ENCODE results near the gene PSMG4.

Gene PSMG4

GRCh38 chr6:3226481-3227362 is 32.0 kb upstream of the PSMG4 start:
- TF ChIP-seq, protein P1, sequence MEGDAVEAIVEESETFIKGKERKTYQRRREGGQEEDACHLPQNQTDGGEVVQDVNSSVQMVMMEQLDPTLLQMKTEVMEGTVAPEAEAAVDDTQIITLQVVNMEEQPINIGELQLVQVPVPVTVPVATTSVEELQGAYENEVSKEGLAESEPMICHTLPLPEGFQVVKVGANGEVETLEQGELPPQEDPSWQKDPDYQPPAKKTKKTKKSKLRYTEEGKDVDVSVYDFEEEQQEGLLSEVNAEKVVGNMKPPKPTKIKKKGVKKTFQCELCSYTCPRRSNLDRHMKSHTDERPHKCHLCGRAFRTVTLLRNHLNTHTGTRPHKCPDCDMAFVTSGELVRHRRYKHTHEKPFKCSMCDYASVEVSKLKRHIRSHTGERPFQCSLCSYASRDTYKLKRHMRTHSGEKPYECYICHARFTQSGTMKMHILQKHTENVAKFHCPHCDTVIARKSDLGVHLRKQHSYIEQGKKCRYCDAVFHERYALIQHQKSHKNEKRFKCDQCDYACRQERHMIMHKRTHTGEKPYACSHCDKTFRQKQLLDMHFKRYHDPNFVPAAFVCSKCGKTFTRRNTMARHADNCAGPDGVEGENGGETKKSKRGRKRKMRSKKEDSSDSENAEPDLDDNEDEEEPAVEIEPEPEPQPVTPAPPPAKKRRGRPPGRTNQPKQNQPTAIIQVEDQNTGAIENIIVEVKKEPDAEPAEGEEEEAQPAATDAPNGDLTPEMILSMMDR (conservative IDR thresholded peaks at IDR 0.05; ENCODE audit: low read length): no peak
- peak overlapping the region; percentile 49 for H3K4me3 ChIP-seq (ENCODE audit: low read length)
- no peak for DNase-seq (ENCODE audit: low read depth)

GRCh38 chr6:3227363-3228045 is 31.2 kb upstream of the PSMG4 start, which contains the start of gene TUBB2B:
Gene TUBB2B (minus strand): TSS chr6:3227653. CDS start chr6:3227543, 110 bp downstream.
- no peak for DNase-seq (ENCODE audit: low read depth)
- TF ChIP-seq, protein P1 (conservative IDR thresholded peaks at IDR 0.05; ENCODE audit: low read length): no peak
- H3K4me3 ChIP-seq (ENCODE audit: low read length): peak within 1 kb of the TSS; percentile 49

GRCh38 chr6:3228046-3228671 is 30.6 kb upstream of the PSMG4 start:
- H3K4me3 ChIP-seq (ENCODE audit: low read length): no peak overlapping the region
- TF ChIP-seq, protein P1 (conservative IDR thresholded peaks at IDR 0.05; ENCODE audit: low read length): no peak
- no peak for DNase-seq (ENCODE audit: low read depth)

GRCh38 chr6:3228771-3229565 is 29.8 kb upstream of the PSMG4 start:
- TF ChIP-seq, protein P1 (conservative IDR thresholded peaks at IDR 0.05; ENCODE audit: low read length): no peak
- no peak overlapping the region for H3K4me3 ChIP-seq (ENCODE audit: low read length)
- no peak for DNase-seq (ENCODE audit: low read depth)

DNA sequence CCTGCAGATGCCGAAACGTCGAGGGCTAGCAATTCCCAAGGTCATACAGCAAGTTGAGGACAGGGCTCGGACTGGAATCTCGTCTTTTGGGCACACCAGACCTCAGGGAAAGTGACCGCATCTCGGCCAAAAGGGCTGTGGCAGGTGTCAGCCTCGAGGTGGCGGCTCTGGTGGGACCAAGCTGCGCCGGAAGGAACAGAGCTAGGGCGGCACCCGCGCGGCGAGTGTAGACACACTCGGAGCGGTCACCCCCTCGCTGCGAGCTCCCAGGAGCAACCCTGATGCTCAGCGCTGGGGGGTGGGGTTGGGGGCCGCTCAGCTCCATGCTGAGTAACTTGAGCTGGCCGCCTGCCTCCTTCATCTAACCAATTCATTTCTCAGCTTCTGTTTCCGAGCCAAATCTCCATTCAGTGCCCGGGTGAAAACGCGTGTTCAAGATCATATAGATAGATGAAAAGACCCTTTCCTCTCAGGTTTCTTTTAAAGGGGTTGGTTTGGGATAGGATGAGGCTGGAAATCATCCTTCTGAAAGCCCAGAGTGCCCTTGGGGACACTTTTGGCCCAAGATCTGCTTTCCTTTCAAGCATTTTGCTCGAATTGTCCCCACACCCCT is 29.1 kb upstream of the PSMG4 start:
- no peak for DNase-seq (ENCODE audit: low read depth)
- no peak overlapping the region for H3K4me3 ChIP-seq (ENCODE audit: low read length)
- TF ChIP-seq, protein P1 (conservative IDR thresholded peaks at IDR 0.05; ENCODE audit: low read length): no peak

DNA sequence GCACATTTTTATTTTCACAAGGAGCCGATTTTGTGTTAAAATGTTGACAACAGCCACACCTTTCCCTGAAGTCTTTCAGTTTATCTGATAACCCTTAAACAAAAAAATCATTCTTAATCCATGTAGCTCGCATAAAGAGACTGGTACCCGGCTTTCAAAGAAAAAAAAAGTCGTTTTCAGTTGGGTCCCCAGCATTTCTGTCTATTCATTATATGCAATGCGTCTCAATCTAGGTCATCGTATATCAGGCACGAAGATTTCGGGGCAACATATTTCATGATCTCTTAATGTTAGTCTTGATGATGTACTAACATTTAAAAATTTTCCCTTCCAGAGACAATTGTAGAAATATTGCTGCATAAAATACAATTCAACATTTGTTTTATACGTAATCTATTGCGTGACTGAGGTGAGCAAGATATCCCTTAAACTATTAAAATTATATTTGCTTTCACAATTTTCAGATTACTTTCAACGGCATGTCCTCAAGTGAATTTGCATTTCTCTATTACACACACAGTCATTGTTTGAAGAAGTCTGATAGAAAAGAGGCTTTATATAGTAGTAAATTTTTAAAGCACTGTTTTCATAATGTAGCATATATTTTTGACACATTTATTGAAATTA is 28.4 kb upstream of the PSMG4 start:
- DNase-seq (ENCODE audit: low read depth): no peak
- TF ChIP-seq, protein P1 (conservative IDR thresholded peaks at IDR 0.05; ENCODE audit: low read length): no peak
- no peak overlapping the region for H3K4me3 ChIP-seq (ENCODE audit: low read length)
